GM19240 (cell line): ENCODE measurements around the gene ALDH16A1.
"Not testable (repeated sequence)": the region's sequence is repeated elsewhere in the genome, so short reads cannot be mapped to it uniquely, and the experiment has no call there.

ENCODE experiments used
- DNase-seq: peaks from one replicate; pipeline ENCODE4 v3.0.0; 2011; ENCODE audit warnings: low spot score; ENCODE audit not compliant: insufficient read length

Gene ALDH16A1

GRCh38 chr19:49462492-49462891, 9.5 kb downstream of the ALDH16A1 start:
- DNase-seq = no peak

GRCh38 chr19:49463960-49464740, 11.1 kb downstream of the ALDH16A1 start:
- DNase-seq = no peak

- no peak for DNase-seq
Measured at GRCh38 chr19:49465371-49465770, 12.3 kb downstream of the ALDH16A1 start.

GRCh38 chr19:49468199-49468598, 15.2 kb downstream of the ALDH16A1 start:
- no peak for DNase-seq

GRCh38 chr19:49468746-49469447, 15.9 kb downstream of the ALDH16A1 start:
- DNase-seq = peak; percentile 69

GRCh38 chr19:49469828-49470614, 17.0 kb downstream of the ALDH16A1 start:
- DNase-seq = peak; percentile 69

- no peak for DNase-seq
Measured at GRCh38 chr19:49470615-49470978, 17.6 kb downstream of the ALDH16A1 start.

- DNase-seq = no peak
Measured at GRCh38 chr19:49472936-49473335, 19.9 kb downstream of the ALDH16A1 start.

GRCh38 chr19:49473501-49473867, 20.5 kb downstream of the ALDH16A1 start:
- not testable (repeated sequence) for DNase-seq

- peak; percentile 98 for DNase-seq
Measured at GRCh38 chr19:49473868-49474541, 21.0 kb downstream of the ALDH16A1 start, which contains the start of gene FLT3LG. TSS of gene FLT3LG (plus strand) at chr19:49474215. CDS start at chr19:49474640, 425 bp downstream.

GRCh38 chr19:49474542-49474924, 21.5 kb downstream of the ALDH16A1 start:
- DNase-seq = no peak

GRCh38 chr19:49475191-49475917, 22.3 kb downstream of the ALDH16A1 start:
- DNase-seq = no peak

- no peak for DNase-seq
Measured at GRCh38 chr19:49475995-49476880, 23.2 kb downstream of the ALDH16A1 start.

GRCh38 chr19:49479975-49480628, 27.1 kb downstream of the ALDH16A1 start:
- no peak for DNase-seq

GRCh38 chr19:49481020-49481683, 28.1 kb downstream of the ALDH16A1 start:
- no peak for DNase-seq

- DNase-seq = no peak
Measured at GRCh38 chr19:49486232-49486631, 33.2 kb downstream of the ALDH16A1 start.

- DNase-seq = no peak
Measured at GRCh38 chr19:49486710-49487276, 33.8 kb downstream of the ALDH16A1 start.

- DNase-seq = peak; percentile 94
Measured at GRCh38 chr19:49487277-49488045, 34.4 kb downstream of the ALDH16A1 start, which contains the start of gene RPL13A. TSS of gene RPL13A (plus strand) at chr19:49487608. CDS start at chr19:49487630, 22 bp downstream.
